Left lobe of liver (tissue), 2 donors: Measurements from ENCODE around the gene RALY. TPM values are rescaled to one million over a fixed set of nuclear protein-coding genes. Genes with fewer than 3 reads are reported as not detected.

Experiments used
- ATAC-seq: fragments of 200-7000 bp; cut with Tn5 transposase; one replicate; pipeline ENCODE4 v1.9.1; 2020; ENCODE audit warnings: mild to moderate bottlenecking, moderate library complexity
- DNase-seq: peaks from one replicate; pipeline ENCODE4 v3.0.0-alpha.2; 2020; ENCODE audit warnings: low spot score
- total RNA-seq: library from RNA; stranded (reverse); gene quantifications from one replicate; pipeline ENCODE4 v1.2.1, GENCODE V29; 2021
- donor health status: DM: no; HTN: no; CAD: no; lungs with moderate emphysema.
- donor health status: DM: no; HTN: yes; CAD: no.

The RALY gene
- total RNA-seq, result 26.8 TPM

DNA sequence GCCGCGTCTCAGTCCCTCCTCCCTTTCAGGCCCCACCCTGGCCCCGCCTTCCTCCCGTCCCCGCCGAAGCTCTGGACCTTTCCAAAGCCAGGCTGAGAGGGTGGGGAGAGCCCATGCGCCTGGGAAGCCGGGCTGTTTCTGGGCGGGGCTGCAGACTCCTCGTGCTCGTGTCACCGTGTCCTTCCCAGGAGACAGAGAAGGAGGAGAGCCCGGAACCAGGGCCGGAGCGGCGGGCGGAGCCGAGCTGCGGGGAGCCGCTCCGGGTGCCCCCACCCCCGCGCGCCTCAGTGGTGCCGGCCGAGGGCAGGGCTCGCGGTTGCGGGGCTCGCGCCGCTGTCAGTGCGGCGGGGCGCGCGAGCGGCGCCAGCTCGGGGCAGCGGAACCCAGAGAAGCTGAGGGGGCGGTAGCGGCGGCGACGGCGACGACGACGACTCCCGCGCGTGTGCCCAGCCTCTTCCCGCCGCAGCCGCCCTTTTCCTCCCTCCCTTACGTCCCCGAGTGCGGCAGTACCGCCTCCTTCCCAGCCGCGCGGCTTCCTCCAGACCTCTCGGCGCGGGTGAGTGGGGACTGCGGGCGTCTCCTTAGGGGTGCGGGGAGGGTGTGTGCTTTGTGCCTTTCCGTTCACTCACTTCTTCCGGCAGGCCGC, at the start of gene RALY:
Gene RALY (plus strand): TSS at position 336 of the 646 bp plus-strand sequence. CDS start 78,164 bp downstream, outside the sequence.
- DNase-seq, result peak; percentile 98
- ATAC-seq, result peak; percentile 85

- no peak for DNase-seq
- ATAC-seq, result no peak
Measured at GRCh38 chr20:33944914-33945313, 48.8 kb upstream of the RALY start.

GRCh38 chr20:33945391-33946081, 48.2 kb upstream of the RALY start:
- DNase-seq (no peak), ATAC-seq (no peak)

GRCh38 chr20:33947709-33948295, 45.9 kb upstream of the RALY start:
- no peak for DNase-seq
- ATAC-seq, result peak; percentile 79

GRCh38 chr20:33948480-33948879, 45.2 kb upstream of the RALY start:
- DNase-seq (no peak), ATAC-seq (no peak)

DNA sequence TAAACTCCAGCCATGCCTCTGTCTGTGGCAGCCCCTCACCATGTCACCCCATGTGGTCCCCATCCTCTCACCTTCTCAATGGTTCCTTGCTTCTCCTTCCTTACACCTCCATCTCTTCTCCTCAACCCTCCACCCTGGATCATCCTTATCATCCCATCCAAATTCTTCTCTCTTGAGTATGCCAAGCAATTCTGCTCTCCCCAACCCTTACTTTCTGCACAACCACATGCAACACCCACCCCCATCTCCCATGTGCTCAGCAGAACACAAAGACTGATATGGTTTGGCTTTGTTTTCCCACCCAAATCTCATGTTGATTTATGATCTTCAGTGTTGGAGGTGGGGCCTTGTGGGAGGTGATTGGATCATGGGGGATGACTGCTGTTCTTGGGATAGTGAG, 42.5 kb upstream of the RALY start:
- DNase-seq, result no peak
- no peak for ATAC-seq

GRCh38 chr20:33954504-33954903, 39.2 kb upstream of the RALY start:
- DNase-seq, result no peak
- no peak for ATAC-seq

DNA sequence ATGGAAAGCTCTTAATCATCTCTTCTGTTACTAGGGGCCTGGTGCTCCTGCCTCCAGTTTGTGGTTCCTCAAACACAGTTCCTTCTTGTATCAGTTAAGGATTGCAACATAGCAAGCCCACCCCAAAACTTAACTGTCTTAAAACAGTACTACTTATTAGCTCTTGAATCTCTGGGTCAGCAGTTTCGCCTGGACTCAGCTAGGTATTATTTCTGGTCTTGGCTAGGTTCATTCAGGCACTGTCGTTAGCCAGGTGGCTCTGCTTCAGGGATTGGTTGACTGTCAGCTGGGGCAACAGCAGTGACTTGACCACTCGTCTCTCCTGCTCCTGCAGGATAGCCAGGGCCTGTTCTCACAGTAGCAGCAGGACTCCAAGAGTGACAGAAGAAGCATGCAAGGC, 30.0 kb upstream of the RALY start:
- DNase-seq (no peak), ATAC-seq (no peak)

DNA sequence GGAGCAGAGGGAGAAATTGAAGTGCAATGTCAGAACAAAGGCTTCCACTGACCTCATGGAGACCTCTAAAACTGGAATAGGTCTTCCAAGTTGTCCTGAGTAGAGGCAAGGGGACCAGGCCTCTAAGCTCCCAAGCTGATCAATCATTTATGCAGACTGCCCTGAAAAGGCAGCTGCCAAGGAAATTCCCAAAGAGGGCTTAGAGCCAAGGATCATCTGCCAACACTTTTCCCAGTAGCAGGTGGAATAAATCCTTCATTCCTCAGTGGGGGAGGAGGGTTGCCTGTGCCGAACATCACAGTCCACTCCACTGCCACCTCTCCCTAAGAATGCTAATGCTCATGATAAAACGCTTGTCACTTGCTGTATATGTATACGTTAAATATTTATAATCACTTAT, 29.3 kb upstream of the RALY start:
- DNase-seq (no peak), ATAC-seq (peak; percentile 31)

DNA sequence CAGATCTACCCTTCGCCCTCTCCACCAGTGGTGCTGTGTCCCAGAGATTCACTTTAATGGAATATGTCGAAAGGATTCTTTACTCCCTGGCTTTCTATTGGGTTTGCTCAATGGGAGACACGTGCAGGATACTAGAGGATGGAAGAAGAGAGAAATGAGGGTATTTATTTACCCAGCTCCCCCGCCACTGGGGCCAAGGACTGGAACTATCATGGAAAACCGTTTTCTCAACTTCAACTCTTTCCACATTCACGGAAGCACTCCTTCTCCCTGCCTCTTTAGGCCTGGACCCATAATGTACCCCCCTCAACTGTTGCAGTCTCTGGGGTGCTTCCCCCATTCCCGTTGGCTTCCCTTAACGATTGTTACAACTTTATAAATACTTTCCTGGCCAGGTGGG, 26.6 kb upstream of the RALY start:
- DNase-seq (no peak), ATAC-seq (no peak)

DNA sequence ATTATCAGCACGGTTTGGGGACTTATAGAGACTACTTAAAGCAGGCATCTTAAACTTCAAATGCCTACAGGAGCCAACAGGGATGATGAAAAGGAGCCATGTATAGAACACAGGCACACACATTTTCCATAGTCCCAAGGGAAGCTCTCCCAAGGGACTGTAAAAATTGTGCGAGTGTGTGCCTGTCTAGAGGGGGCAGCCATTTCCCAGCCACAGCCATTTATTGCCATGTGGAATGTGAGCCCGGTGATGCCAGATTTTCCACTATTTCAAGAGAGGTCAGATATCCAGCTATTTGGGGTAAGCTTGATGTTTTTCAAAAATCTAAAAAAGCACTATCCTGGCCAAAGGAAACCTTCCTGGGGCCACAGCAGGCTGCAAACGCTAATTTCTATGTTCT, 24.1 kb upstream of the RALY start:
- ATAC-seq (no peak), DNase-seq (no peak)

- DNase-seq (no peak), ATAC-seq (no peak)
Measured at GRCh38 chr20:33970229-33970628, 23.5 kb upstream of the RALY start.

GRCh38 chr20:33971147-33971975, 22.4 kb upstream of the RALY start:
- no peak for ATAC-seq
- no peak for DNase-seq

DNA sequence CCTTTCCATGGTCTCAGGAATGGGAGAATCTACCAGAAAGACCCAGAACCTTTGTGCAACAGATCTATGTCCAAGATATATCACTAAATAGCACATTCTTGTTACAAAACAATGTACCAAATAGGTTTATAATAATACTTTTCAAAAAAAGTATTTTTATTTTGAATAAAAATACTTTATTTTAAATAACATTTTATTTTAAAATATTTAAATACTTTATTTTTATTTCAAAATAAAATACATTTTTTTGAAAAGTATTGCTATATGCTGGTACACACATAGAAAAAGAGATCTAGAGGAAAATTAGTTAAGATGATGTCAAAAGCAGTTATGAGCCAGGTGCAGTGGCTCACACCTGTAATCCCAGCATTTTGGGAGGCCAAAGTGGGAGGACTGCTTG, 16.8 kb upstream of the RALY start:
- ATAC-seq, result no peak
- DNase-seq, result no peak

GRCh38 chr20:33977535-33977934, 16.2 kb upstream of the RALY start:
- ATAC-seq, result no peak
- no peak for DNase-seq

DNA sequence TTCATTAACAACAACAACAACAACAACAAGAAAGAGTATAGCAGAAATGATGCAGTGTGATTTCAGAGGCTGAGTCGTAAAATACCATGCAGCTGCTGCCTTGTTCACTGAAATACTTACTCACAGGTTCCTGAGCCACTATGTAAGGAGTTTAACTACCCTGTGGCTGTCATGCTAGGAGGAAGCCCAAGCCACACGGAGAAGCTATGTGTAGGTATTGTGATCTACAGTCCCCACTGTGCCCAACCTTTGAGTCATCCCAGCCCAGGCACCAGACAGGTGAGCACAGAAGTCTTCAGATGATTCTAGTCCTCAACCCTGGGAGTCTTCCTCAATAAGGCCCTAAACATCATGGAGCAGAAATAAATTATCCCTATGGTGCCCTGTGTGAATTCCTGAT, 14.6 kb upstream of the RALY start:
- ATAC-seq (no peak), DNase-seq (no peak)

DNA sequence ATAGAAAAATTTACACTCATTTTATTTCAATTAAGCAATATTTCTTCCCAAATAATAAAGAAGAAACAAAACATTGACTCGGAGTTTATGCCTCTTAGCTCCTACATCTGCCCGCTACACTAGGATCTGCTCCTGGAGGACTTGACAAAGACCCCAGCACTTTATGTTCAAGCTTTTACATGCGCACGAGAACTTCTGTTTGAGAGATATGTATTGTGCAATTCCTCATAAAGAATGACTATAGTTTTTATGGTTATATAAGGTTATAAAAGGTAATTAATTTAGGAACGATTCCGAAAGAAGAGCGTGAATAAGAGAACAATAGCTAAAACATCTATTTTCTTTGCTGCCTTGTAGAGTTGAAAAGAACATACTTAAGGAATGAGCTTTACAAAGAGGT, 12.4 kb upstream of the RALY start:
- DNase-seq (no peak), ATAC-seq (no peak)

GRCh38 chr20:33981964-33982363, 11.7 kb upstream of the RALY start:
- no peak for DNase-seq
- ATAC-seq, result no peak

DNA sequence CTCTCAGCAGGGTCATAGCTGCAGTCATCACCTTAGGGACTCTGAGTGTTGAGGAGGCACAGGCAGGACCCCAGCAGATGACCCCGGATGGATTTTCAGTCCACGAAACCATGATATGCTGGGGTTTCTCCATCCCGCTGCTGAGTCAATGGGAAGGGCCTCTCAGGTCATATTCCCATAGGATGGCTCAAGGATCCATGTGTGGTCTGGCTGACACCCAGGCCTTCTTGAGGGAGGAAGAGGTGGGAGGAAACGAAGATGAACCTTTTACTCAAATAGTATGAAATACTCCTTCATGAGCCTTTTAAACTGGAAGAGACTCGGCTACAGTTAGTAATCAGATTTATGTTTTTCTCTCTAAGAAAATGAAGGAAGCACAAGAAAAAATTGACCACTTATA, 10.3 kb upstream of the RALY start:
- ATAC-seq, result no peak
- DNase-seq, result no peak

DNA sequence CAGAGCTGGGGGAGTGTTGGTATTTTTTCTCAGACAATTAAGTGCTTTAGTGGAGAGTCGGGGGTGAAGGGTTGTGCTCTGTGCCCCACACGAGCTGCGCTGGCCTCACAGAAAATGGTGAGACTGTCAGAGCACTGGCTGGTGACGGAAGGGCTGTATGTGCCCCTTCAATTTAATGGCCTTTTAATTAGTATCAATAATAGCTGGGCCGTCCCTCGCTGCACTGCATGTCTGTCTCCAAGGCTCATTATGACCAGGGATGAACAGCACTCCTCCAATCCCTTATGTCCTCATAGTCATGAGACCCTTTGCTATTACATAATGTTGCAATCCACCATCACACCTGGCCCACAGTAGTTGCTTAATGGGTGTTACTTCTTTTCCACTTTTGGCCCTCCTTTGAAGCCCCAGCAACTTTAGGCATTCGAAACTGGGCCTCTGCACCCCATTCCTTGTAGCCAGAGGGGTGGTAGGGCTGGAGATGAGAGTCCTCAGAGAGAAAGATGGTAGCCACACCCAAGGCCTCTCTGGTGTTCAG, 9.5 kb upstream of the RALY start:
- ATAC-seq (no peak), DNase-seq (no peak)

- ATAC-seq, result no peak
- DNase-seq, result no peak
Measured at GRCh38 chr20:33985280-33985679, 8.4 kb upstream of the RALY start.
